Adrenal gland (tissue), 12 donors: ENCODE data around the gene TNS3. TPM values are rescaled to one million over a fixed set of nuclear protein-coding genes. Genes with fewer than 3 reads are reported as not detected.

ENCODE experiments used
- DNase-seq, 7 donors: peaks; one replicate each; pipeline ENCODE4 v3.0.0-alpha.2; 2019 to 2020
- H3K27ac ChIP-seq, 5 donors: fragments of 200-600 bp; sonication (generic) in 4 of 5; 1 replicate in 3 of 5; 2 replicates in 2 of 5; pipeline versions ENCODE4 v1.5.1 to v1.8.0; 2016 to 2020; ENCODE audit warnings: mild to moderate bottlenecking in 1 of 5
- H3K27me3 ChIP-seq: fragments of 200-600 bp; 2 replicates; pipeline ENCODE4 v1.8.0; 2021
- H3K36me3 ChIP-seq, 2 donors: fragments of 200-600 bp; replicated peaks in 1 of 2; 1 replicate in 1 of 2; 2 replicates in 1 of 2; pipeline versions ENCODE4 v1.5.1 to v1.8.0; 2018 to 2022
- H3K4me1 ChIP-seq, 2 donors: fragments of 200-600 bp; replicated peaks in 1 of 2; 1 replicate in 1 of 2; 2 replicates in 1 of 2; pipeline versions ENCODE4 v1.5.1 to v1.8.0; 2018 to 2021
- H3K4me3 ChIP-seq, 4 donors: fragments of 200-600 bp; sonication (generic) in 3 of 4; one replicate each; pipeline ENCODE4 v1.5.1; 2016 to 2018
- H3K9me3 ChIP-seq, 3 donors: fragments of 200-600 bp; sonication (generic) in 1 of 3; replicated peaks in 1 of 3; 1 replicate in 2 of 3; 2 replicates in 1 of 3; pipeline versions ENCODE4 v1.5.1 to v1.8.0; 2016 to 2021
- POLR2A ChIP-seq, 2 donors: fragments of 450-650 bp; IDR thresholded peaks; one replicate each; pipeline ENCODE4 v1.6.1; 2017; ENCODE audit warnings: antibody characterized with exemption in 2 of 2, mild to moderate bottlenecking in 2 of 2, moderate library complexity in 1 of 2
- WGBS, 4 donors: extraction: QIAGEN DNeasy Blood & Tissue Kit in 2 of 4; methylation state at CpG; one replicate each; pipeline versions ENCODE4 v1.1.5 to v1.1.7; 2013 to 2017; 5-methylcytosine and 5-hydroxymethylcytosine counted together
- intact Hi-C, 2 donors: fragments of 100-400 bp; cut with DNase I; formaldehyde crosslinking; loops; one replicate each; pipeline versions ENCODE4 v1.14.1 to v1.15.0; 2022 to 2023
- polyA plus RNA-seq, 3 donors: library from polyadenylated mRNA; stranded (reverse); fragments of 200-250 nt in 2 of 3; fragments of 350-450 nt in 1 of 3; fragmentation: Illumina TruSeq in 1 of 3; extraction: RNeasy Lipid Tissue Mini Kit (QIAGEN cat#74804) in 1 of 3; gene quantifications; one replicate each; pipeline ENCODE4 v1.2.3, GENCODE V29; 2013 to 2014
- total RNA-seq, 9 donors: library from RNA; depleted of rRNA in 4 of 9; stranded (reverse); fragments of >200 nt in 4 of 9; fragments of 120-200 nt in 1 of 9; fragmentation: NEBNext Ultra II Directional in 1 of 9; extraction: Animal tissue kit (Norgen Biotek cat#: 25700) in 1 of 9; gene quantifications; one replicate each; pipeline versions ENCODE4 v1.1.0 to v1.2.4, GENCODE V29; 2013 to 2023
- TF ChIP-seq, protein P1 (sequence below), 6 experiments: fragments of 450-650 bp in 4 of 6; fragments of 200-600 bp in 2 of 6; sonication (generic) in 1 of 6; IDR thresholded peaks; 1 replicate in 5 of 6; 2 replicates in 1 of 6; pipeline versions ENCODE4 v1.5.1 to v1.8.0; 2016 to 2021; ENCODE audit warnings: antibody characterized with exemption in 6 of 6, mild to moderate bottlenecking in 2 of 6, moderate library complexity in 1 of 6
- donor health status: healthy with polysubstance abuse.
- donor health status: Bipolar disorder and iron deficiency.
- donor health status: DM: yes; HTN: yes; CAD: no.
- donor health status: DM: no; HTN: no; CAD: no.
- donor health status: DM: no; HTN: no; CAD: no.
- donor health status: DM: yes; HTN: yes; CAD: no.

The TNS3 gene
- total and polyA plus RNA-seq, 12 donors, result 21.0 to 188 (median 99.8) TPM

DNA sequence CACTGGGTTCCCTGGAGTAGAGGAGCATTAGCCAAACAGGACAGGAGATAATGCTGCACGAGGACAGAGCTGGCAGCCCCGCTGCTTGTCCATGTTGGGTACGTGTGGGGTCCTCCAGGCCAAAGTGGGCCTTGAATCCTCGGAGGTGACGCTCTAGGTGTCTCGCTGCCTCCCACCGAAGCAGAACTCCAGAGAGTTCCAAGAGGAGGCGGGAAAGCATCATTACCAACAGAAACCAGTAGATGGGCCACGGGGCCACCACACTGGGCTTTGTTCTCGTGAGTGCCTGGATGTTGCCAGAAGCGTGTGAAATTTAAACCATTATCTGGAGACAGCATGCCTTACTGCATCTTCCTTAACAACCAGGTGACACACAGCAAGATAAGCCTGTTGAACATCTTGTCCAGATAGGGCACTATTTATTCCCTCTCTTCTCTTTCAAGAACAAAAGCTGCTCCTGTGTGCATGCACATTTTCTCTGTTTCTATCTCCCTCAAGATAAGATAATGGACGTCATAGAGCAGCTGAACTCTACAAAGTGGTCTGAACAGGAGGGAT, 56.8 kb downstream of the TNS3 start:
- no peaks in the 10 kb centered on the region for H3K27me3 ChIP-seq
- no peak for DNase-seq
- H3K27ac ChIP-seq, result no peak overlapping the region
- TF ChIP-seq POLR2A (IDR thresholded peaks at IDR 0.05), result no peak
- TF ChIP-seq, protein P1, sequence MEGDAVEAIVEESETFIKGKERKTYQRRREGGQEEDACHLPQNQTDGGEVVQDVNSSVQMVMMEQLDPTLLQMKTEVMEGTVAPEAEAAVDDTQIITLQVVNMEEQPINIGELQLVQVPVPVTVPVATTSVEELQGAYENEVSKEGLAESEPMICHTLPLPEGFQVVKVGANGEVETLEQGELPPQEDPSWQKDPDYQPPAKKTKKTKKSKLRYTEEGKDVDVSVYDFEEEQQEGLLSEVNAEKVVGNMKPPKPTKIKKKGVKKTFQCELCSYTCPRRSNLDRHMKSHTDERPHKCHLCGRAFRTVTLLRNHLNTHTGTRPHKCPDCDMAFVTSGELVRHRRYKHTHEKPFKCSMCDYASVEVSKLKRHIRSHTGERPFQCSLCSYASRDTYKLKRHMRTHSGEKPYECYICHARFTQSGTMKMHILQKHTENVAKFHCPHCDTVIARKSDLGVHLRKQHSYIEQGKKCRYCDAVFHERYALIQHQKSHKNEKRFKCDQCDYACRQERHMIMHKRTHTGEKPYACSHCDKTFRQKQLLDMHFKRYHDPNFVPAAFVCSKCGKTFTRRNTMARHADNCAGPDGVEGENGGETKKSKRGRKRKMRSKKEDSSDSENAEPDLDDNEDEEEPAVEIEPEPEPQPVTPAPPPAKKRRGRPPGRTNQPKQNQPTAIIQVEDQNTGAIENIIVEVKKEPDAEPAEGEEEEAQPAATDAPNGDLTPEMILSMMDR (IDR thresholded peaks at IDR 0.05), result no peak
- peaks cover 0 to 45% of the 10 kb centered on the region in 2 donors for H3K36me3 ChIP-seq
- intact Hi-C loops, result no loop called here
- H3K4me3 ChIP-seq, result no peak overlapping the region
- WGBS, 4 donors, result 83 to 93% (median 88%) methylated on average over 11 to 12 of the region's 12 CpGs
- peaks cover 3 to 4% of the 10 kb centered on the region in 2 donors for H3K4me1 ChIP-seq
- no peaks in the 10 kb centered on the region for H3K9me3 ChIP-seq

DNA sequence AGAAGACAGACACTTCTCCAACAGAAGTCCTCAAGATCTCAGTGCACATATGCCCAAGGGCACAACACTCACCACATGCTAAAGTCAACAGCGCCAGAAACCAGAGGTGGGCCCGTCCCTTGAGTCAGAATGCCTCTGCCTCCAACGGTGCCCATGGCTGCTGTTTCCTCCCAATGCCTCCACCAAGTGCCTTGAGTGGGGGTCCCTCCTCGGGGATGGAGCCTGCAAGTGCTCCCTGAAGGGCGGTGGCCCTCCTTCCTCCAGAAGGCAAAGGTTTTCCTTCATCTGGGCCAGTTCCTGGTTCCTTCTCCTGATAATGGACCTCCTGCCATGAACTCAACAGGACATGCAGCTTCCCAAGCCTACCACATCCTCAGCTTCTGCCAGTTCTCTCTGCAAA, 58.5 kb downstream of the TNS3 start:
- TF ChIP-seq, protein P1 (IDR thresholded peaks at IDR 0.05), result no peak
- TF ChIP-seq POLR2A (IDR thresholded peaks at IDR 0.05), result no peak
- no peak overlapping the region for H3K4me3 ChIP-seq
- WGBS, 4 donors, result 83 to 99% (median 94%) methylated on average over 3 to 5 of the region's 5 CpGs
- peaks cover 4 to 20% of the 10 kb centered on the region in 2 donors for H3K4me1 ChIP-seq
- no peaks in the 10 kb centered on the region for H3K27me3 ChIP-seq
- intact Hi-C loops, result no loop called here
- H3K36me3 ChIP-seq, result peaks cover 0 to 34% of the 10 kb centered on the region in 2 donors
- H3K27ac ChIP-seq, result no peak overlapping the region
- no peak for DNase-seq
- H3K9me3 ChIP-seq, result no peaks in the 10 kb centered on the region

DNA sequence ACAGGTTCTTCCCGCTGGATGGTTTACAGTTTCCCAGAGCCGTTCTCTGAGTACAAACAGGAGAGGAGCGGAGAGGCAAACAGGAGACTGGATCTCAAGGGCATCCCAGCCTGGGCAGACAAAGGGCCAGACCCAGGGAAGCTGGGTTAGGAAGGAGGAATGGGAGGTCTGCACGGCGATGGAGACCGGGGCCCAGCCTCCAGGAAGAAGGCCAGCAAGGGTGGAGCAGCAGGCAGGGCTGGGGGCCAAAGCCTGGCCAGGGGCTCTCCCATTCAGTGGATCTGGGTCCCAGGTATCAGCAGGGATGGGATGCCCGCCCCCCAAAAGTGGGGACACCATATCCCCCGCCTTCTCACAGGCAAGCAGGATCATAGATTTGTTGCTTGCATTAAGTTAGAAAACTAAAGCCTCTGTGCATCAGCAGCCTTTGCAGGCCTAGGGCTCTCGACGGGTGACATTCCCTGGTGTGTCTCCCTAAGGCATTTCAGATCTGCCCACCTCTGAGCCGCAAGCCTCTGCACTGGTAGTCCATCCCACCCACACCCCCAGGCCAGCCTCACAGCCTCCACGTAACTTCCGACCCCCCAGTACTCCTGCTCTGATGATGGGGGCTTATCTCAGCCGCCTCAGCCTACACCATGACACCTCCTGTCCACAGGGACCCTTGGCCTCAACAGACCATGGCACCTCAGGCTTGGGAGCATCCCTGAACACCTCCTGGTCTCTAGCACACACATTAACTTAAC, 59.9 kb downstream of the TNS3 start:
- no peak for DNase-seq
- Histone ChIP-seq H3K9me3 (no peaks in the 10 kb centered on the region), H3K27me3 (no peaks in the 10 kb centered on the region), H3K4me3 (no peak overlapping the region), H3K27ac (peak overlapping the region in 2 of 5 donors; percentile 30 to 85), H3K36me3 (peaks cover 0 to 22% of the 10 kb centered on the region in 2 donors), H3K4me1 (peaks cover 4 to 26% of the 10 kb centered on the region in 2 donors)
- intact Hi-C loops, result no loop called here
- TF ChIP-seq POLR2A (IDR thresholded peaks at IDR 0.05), result no peak
- TF ChIP-seq, protein P1 (IDR thresholded peaks at IDR 0.05), result no peak
- WGBS, 4 donors, result 89 to 95% (median 91%) methylated on average over 8 to 14 of the region's 14 CpGs

DNA sequence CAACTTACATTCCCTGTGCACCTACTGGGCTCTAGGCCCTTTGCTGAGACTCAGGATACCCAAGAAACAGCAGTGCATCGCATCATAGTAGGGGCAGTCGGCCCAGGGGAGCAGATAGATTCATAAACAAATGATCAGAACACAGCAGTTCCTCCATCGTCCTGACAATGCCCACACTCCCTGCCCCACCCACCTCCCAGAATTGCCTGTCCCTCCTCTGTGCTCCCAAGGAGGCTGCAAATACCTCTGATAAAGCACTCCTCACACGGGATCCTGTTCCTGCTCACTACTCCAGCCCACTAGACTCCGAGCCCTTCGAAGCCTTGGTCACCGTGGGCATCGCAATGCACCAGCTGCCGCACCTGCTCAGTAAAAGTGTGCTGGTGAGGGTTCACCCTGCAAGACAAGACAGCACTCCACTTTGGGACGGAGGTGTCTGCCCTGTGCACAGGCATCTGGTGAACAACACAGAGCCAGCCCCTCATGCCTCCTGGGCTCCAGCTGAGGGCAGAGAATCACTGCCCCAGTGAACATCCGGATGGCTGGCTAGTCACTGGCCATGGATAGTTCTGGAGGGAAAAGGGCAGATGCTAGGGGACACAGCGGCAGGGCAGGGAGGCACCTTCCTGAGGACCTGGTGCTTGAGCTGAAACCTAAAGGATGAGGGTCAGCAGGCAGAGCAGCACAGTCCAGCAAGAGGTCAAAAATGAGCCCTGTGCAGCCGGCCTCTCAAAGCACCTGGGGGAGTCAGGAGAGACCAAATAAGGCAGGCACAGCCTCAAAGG, 60.7 kb downstream of the TNS3 start:
- no peaks in the 10 kb centered on the region for H3K9me3 ChIP-seq
- no peak overlapping the region for H3K4me3 ChIP-seq
- DNase-seq, result no peak
- H3K4me1 ChIP-seq, result peaks cover 4 to 26% of the 10 kb centered on the region in 2 donors
- TF ChIP-seq, protein P1 (IDR thresholded peaks at IDR 0.05), result no peak
- TF ChIP-seq POLR2A (IDR thresholded peaks at IDR 0.05), result no peak
- no peaks in the 10 kb centered on the region for H3K27me3 ChIP-seq
- peaks cover 0 to 16% of the 10 kb centered on the region in 2 donors for H3K36me3 ChIP-seq
- peak overlapping the region in 2 of 5 donors; percentile 58 to 85 for H3K27ac ChIP-seq
- intact Hi-C loops, result no loop called here
- 80 to 88% (median 85%) methylated on average over 7 to 13 of the region's 13 CpGs for WGBS, 4 donors
